Neural crest cell (in vitro differentiated cells): ENCODE measurements around the gene SGO1. TPM values are rescaled to one million over a fixed set of nuclear protein-coding genes. Genes with fewer than 3 reads are reported as not detected.

Experiments used
- DNase-seq: peaks from one replicate; pipeline ENCODE4 v3.0.0; 2021; ENCODE audit warnings: low read depth, mixed read lengths, low spot score
- H3K27ac Mint-ChIP-seq: one replicate; pipeline ENCODE4 v1.8.0; 2021; ENCODE audit warnings: mild to moderate bottlenecking, mixed read lengths; ENCODE audit not compliant: unreplicated experiment
- H3K27me3 Mint-ChIP-seq: 2 replicates; pipeline ENCODE4 v1.8.0; 2021; ENCODE audit warnings: low read depth, mild to moderate bottlenecking, mixed read lengths
- H3K36me3 Mint-ChIP-seq: 2 replicates; pipeline ENCODE4 v1.8.0; 2021; ENCODE audit warnings: low read depth, mild to moderate bottlenecking, mixed read lengths
- H3K4me1 Mint-ChIP-seq: 2 replicates; pipeline ENCODE4 v1.8.0; 2021; ENCODE audit warnings: mixed read lengths
- H3K4me3 Mint-ChIP-seq: one replicate; pipeline ENCODE4 v1.8.0; 2021; ENCODE audit warnings: mild to moderate bottlenecking, mixed read lengths
- H3K9me3 Mint-ChIP-seq: 2 replicates; pipeline ENCODE4 v1.8.0; 2021; ENCODE audit warnings: mixed read lengths
- total RNA-seq: library from RNA; stranded (reverse); gene quantifications from 2 replicates; pipeline ENCODE4 v1.2.1, GENCODE V29; 2021
- TF ChIP-seq, protein P1 (sequence below): fragments of 200-600 bp; sonication (generic); conservative IDR thresholded peaks from 2 replicates; pipeline ENCODE4 v1.5.0; 2021; ENCODE audit warnings: antibody characterized with exemption, mild to moderate bottlenecking

Gene SGO1
- total RNA-seq, 1 donor from 2014 or later: 34.8 TPM

DNA sequence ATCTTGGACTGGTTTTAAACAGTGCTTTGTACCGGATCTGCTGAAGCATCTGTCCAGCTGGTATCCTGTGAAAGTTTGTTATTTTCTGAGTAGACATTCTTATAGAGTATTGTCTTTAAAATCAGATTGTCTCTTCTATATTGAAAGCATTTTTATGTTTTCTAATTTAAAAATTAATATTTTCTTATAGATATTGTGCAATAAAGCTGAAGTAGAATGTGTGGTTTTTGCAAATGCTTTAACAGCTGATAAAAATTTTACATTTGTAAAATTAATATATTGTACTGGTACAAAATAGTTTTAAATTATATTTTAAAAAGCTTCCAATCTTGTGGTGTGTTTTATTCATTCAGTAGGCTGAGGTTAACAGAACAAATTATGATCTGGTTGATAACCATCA, 31.9 kb downstream of the SGO1 start:
- Mint-ChIP-seq H3K9me3 (no peaks in the 10 kb centered on the region), H3K27me3 (no peaks in the 10 kb centered on the region), H3K4me3 (no peak overlapping the region), H3K36me3 (peaks cover 10% of the 10 kb centered on the region), H3K27ac (no peak overlapping the region), H3K4me1 (no peaks in the 10 kb centered on the region)
- DNase-seq: no peak
- TF ChIP-seq, protein P1, sequence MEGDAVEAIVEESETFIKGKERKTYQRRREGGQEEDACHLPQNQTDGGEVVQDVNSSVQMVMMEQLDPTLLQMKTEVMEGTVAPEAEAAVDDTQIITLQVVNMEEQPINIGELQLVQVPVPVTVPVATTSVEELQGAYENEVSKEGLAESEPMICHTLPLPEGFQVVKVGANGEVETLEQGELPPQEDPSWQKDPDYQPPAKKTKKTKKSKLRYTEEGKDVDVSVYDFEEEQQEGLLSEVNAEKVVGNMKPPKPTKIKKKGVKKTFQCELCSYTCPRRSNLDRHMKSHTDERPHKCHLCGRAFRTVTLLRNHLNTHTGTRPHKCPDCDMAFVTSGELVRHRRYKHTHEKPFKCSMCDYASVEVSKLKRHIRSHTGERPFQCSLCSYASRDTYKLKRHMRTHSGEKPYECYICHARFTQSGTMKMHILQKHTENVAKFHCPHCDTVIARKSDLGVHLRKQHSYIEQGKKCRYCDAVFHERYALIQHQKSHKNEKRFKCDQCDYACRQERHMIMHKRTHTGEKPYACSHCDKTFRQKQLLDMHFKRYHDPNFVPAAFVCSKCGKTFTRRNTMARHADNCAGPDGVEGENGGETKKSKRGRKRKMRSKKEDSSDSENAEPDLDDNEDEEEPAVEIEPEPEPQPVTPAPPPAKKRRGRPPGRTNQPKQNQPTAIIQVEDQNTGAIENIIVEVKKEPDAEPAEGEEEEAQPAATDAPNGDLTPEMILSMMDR: no peak

DNA sequence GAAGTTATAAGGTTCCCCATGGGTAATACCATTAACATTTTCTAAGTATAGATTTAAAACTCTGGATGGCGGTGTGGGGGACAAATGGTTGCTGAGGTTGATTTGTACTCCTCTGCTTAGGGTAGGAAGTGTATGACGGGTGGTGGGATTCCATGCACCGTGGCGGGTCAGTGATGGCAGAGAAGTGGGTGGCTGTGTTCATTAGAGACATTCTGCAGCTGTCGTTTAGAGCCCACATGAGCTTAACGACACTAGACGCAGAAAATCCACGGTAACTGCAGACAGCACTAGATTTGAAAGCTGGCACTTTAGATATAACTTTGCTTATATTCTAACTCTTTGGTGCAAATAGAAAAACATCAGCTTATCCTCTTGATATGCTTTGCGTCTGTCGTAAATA, 37.5 kb downstream of the SGO1 start:
- Mint-ChIP-seq H3K36me3 (peaks cover 10% of the 10 kb centered on the region), H3K9me3 (peaks cover 2% of the 10 kb centered on the region), H3K4me1 (no peaks in the 10 kb centered on the region), H3K4me3 (no peak overlapping the region), H3K27me3 (no peaks in the 10 kb centered on the region), H3K27ac (no peak overlapping the region)
- DNase-seq: no peak
- TF ChIP-seq, protein P1: no peak

DNA sequence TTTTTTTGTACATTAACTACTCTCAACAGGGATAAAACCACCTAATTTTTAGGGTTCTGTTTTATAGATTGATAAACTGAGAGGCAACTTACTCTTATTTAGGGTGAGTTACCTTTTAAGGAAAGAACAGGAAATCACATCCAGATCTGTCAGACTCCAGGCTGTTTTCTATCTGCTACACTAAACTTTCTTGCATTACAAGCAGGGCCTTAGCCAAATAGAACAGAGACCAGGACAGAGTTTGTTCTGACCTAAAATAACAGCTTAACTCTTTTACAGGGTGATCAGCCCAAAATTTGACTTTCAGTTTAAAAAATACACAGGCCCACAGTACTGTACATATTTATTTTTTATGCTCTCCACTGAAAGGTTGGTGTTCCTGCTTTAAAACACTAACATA, 38.6 kb downstream of the SGO1 start:
- Mint-ChIP-seq H3K27ac (no peak overlapping the region), H3K36me3 (peaks cover 11% of the 10 kb centered on the region), H3K9me3 (peaks cover 3% of the 10 kb centered on the region), H3K4me1 (peaks cover 7% of the 10 kb centered on the region), H3K4me3 (no peak overlapping the region), H3K27me3 (no peaks in the 10 kb centered on the region)
- TF ChIP-seq, protein P1: no peak
- DNase-seq: no peak

DNA sequence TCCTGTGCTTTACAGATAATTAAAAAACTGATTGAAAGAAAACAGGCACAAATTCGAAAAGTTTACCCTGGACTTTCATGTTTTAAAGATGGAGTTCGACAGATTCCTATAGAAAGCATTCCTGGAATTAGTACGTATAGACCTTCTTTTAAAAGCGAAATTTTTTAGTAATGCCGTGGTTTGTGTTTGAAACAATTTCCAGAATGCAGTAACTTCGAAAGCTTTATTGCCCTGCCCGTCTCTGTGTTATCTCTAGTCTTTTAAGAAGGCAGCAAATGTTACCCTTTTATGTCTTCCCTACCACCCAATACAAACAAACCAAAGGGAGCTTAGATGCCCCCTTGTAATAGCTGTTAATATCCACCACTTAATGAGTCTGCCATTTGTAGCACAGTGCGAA, 39.7 kb downstream of the SGO1 start:
- Mint-ChIP-seq H3K4me3 (no peak overlapping the region), H3K36me3 (peaks cover 11% of the 10 kb centered on the region), H3K9me3 (peaks cover 3% of the 10 kb centered on the region), H3K4me1 (peaks cover 17% of the 10 kb centered on the region), H3K27ac (no peak overlapping the region), H3K27me3 (no peaks in the 10 kb centered on the region)
- no peak for DNase-seq
- TF ChIP-seq, protein P1: no peak

DNA sequence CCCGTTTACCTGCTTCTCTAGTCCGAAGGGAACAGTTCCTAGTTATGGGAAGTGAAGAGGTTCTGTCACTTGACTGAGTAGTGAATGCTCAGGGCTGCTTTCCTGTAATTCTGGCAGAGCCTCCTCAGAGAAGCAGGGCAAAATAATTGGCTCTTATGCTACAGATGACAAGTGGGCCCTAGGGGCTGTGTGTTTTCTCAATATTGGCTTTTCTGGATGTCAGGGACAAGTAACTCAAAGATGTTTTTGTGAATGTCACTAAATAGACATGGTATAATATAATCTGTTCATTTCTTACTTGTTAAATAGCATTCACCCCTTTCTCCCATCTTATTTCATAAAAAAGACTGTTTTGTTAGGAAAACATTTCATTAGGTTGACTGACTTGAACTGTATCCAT, 40.1 kb downstream of the SGO1 start:
- peaks cover 12% of the 10 kb centered on the region for H3K36me3 Mint-ChIP-seq
- TF ChIP-seq, protein P1: no peak
- H3K4me3 Mint-ChIP-seq: no peak overlapping the region
- H3K27me3 Mint-ChIP-seq: no peaks in the 10 kb centered on the region
- H3K4me1 Mint-ChIP-seq: peaks cover 21% of the 10 kb centered on the region
- no peak overlapping the region for H3K27ac Mint-ChIP-seq
- DNase-seq: no peak
- peaks cover 3% of the 10 kb centered on the region for H3K9me3 Mint-ChIP-seq

DNA sequence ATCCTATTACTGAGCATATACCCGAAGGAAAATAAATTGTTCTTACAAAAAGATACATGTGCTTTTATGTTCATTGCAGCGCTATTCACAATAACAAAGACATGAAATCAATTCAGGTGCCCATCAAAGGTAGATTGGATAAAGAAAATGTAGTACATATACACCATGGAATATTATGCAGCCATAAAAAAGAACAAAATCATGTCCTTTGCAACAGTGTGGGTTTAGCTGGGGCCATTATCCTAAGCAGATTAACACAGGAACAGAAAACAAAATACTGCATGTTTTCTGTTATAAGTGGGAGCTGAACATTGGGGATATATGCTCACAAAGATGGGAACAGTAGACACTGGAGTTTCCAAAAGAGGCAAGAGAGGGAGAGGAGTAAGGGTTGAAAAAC, 42.5 kb downstream of the SGO1 start:
- DNase-seq: no peak
- TF ChIP-seq, protein P1: no peak
- H3K27ac Mint-ChIP-seq: no peak overlapping the region

More for the DNA sequence above, 42.5 kb downstream of the SGO1 start:
- Mint-ChIP-seq H3K36me3 (peaks cover 9% of the 10 kb centered on the region), H3K9me3 (peaks cover 3% of the 10 kb centered on the region), H3K4me1 (peaks cover 24% of the 10 kb centered on the region), H3K4me3 (no peak overlapping the region), H3K27me3 (no peaks in the 10 kb centered on the region)
